ENCODE results near the gene MPC1.

The MPC1 gene

GRCh38 chr6:166382933-166383801 lies at the start of gene MPC1:
MPC1 (minus strand) TSS chr6:166382940; CDS start chr6:166382876, 64 bp downstream.
- peak; percentile 97 to 98 for DNase-seq
- TF ChIP-seq POLR2A (IDR thresholded peaks at IDR 0.05; ENCODE audit: low read length): peak; percentile 63
- no peak for TF ChIP-seq GATA1 (IDR thresholded peaks at IDR 0.05; ENCODE audit: low read depth, low read length)

- no peak for DNase-seq
- no peak for TF ChIP-seq POLR2A (IDR thresholded peaks at IDR 0.05; ENCODE audit: low read length)
- TF ChIP-seq GATA1 (IDR thresholded peaks at IDR 0.05; ENCODE audit: low read depth, low read length): no peak
Measured at GRCh38 chr6:166430269-166430668, 47.5 kb upstream of the MPC1 start.

DNA sequence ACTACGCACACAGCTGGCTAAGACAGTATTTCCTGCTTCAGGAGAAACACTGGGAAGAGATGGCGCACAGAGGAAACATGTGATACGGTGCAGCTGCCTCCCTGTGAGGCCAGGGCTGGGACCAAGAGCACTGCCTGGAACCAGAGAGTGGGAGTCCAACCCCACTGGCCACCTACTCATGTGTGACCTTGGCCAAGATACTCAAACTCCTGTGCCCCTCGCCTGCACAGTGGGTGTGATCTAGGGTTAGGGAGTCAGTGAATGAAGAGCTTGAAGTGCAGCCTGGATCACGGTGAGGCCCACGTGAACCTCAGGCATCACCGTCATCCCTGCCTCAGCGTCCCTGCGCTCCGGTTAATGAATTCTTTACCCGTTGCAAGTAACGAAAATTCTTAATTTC lies 41.7 kb upstream of the MPC1 start:
- TF ChIP-seq POLR2A (IDR thresholded peaks at IDR 0.05; ENCODE audit: low read length) (no peak), GATA1 (IDR thresholded peaks at IDR 0.05; ENCODE audit: low read depth, low read length) (no peak)
- no peak for DNase-seq

GRCh38 chr6:166423781-166424180 lies 41.0 kb upstream of the MPC1 start:
- TF ChIP-seq POLR2A (IDR thresholded peaks at IDR 0.05; ENCODE audit: low read length): no peak
- TF ChIP-seq GATA1 (IDR thresholded peaks at IDR 0.05; ENCODE audit: low read depth, low read length): no peak

GRCh38 chr6:166423051-166423745 lies 40.5 kb upstream of the MPC1 start:
- TF ChIP-seq GATA1 (IDR thresholded peaks at IDR 0.05; ENCODE audit: low read depth, low read length): no peak
- TF ChIP-seq POLR2A (IDR thresholded peaks at IDR 0.05; ENCODE audit: low read length): no peak
- no peak for DNase-seq

More at GRCh38 chr6:166423781-166424180, 41.0 kb upstream of the MPC1 start:
- no peak for DNase-seq

DNA sequence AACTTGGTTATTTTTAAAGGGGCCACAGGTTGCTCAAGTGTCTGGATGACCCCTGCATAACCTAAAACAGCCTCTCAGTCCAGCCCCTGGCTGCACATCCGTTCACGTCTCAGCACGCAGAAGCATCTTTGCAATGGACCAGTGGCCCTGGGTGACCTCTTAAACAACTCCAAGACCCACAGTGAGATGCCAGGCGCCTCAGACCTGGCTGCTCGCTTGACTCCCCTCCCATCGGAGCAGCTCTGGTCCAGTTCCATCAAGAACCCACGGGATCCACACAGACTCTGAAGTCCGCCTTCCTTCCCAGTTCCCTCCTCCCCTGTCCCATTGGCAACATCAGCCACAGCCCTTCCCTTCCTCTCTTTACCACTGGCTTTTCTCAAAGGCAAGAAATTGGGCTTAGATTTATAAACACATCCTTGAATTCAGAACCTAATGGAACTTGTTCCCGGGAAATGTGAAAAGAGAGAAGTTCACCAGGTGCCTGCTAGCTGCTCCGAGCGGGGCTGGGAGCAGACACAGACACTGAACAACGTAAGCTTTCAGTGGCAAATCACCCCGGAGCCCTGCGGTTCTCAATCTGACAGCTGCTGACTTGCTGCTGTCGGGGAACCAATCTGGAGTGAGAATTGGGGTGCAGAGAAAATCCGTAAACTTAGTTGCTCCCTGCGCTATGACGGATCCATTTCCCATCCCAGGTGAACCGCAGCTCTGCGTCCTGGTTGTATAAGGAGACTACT lies 39.6 kb upstream of the MPC1 start:
- TF ChIP-seq POLR2A (IDR thresholded peaks at IDR 0.05; ENCODE audit: low read length) (no peak), GATA1 (IDR thresholded peaks at IDR 0.05; ENCODE audit: low read depth, low read length) (no peak)
- no peak for DNase-seq

GRCh38 chr6:166420351-166420750 lies 37.6 kb upstream of the MPC1 start:
- DNase-seq: no peak
- TF ChIP-seq GATA1 (IDR thresholded peaks at IDR 0.05; ENCODE audit: low read depth, low read length) (no peak), POLR2A (IDR thresholded peaks at IDR 0.05; ENCODE audit: low read length) (no peak)

GRCh38 chr6:166419717-166420116 lies 37.0 kb upstream of the MPC1 start:
- no peak for DNase-seq
- no peak for TF ChIP-seq GATA1 (IDR thresholded peaks at IDR 0.05; ENCODE audit: low read depth, low read length)
- TF ChIP-seq POLR2A (IDR thresholded peaks at IDR 0.05; ENCODE audit: low read length): no peak

GRCh38 chr6:166419286-166419685 lies 36.5 kb upstream of the MPC1 start:
- DNase-seq: no peak

GRCh38 chr6:166418691-166419143 lies 36.0 kb upstream of the MPC1 start:
- DNase-seq: no peak

More at GRCh38 chr6:166419286-166419685, 36.5 kb upstream of the MPC1 start:
- TF ChIP-seq POLR2A (IDR thresholded peaks at IDR 0.05; ENCODE audit: low read length) (no peak), GATA1 (IDR thresholded peaks at IDR 0.05; ENCODE audit: low read depth, low read length) (no peak)

DNA sequence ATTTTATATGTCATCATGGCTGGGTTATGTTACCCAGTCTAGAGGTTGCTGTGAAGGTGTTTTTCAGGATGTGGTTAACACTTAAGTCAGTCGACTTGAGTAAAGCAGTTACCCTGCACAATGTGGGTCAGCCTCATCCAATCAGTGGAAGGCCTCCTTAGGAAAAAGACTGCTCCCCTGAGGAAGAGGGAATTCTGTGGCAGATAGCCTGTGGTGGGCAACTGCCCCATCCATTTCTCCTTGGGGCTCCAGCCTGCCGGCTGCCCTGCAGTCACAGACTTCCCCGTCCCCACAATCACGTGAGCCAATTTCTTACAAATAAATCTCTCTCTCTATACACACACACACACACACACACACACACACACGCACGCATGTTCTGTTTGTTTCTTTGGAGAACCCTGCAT lies 34.5 kb upstream of the MPC1 start:
- DNase-seq: no peak

More at GRCh38 chr6:166418691-166419143, 36.0 kb upstream of the MPC1 start:
- TF ChIP-seq POLR2A (IDR thresholded peaks at IDR 0.05; ENCODE audit: low read length) (no peak), GATA1 (IDR thresholded peaks at IDR 0.05; ENCODE audit: low read depth, low read length) (no peak)

GRCh38 chr6:166415833-166416347 lies 33.1 kb upstream of the MPC1 start:
- no peak for DNase-seq
- no peak for TF ChIP-seq POLR2A (IDR thresholded peaks at IDR 0.05; ENCODE audit: low read length)
- TF ChIP-seq GATA1 (IDR thresholded peaks at IDR 0.05; ENCODE audit: low read depth, low read length): no peak

More for the DNA sequence above, 34.5 kb upstream of the MPC1 start:
- no peak for TF ChIP-seq GATA1 (IDR thresholded peaks at IDR 0.05; ENCODE audit: low read depth, low read length)
- TF ChIP-seq POLR2A (IDR thresholded peaks at IDR 0.05; ENCODE audit: low read length): no peak

- TF ChIP-seq POLR2A (IDR thresholded peaks at IDR 0.05; ENCODE audit: low read length): no peak
- TF ChIP-seq GATA1 (IDR thresholded peaks at IDR 0.05; ENCODE audit: low read depth, low read length): no peak
- no peak for DNase-seq
Measured at GRCh38 chr6:166415306-166415705, 32.6 kb upstream of the MPC1 start.

Data from erythroblast (primary cell).